Nephron progenitor cell (in vitro differentiated cells): ENCODE results near the gene PTGDR.

ENCODE experiments used
- DNase-seq: peaks from one replicate; pipeline ENCODE4 v3.0.0; 2021
- H3K27ac Mint-ChIP-seq: 2 replicates; pipeline ENCODE4 v1.8.0; 2021; ENCODE audit warnings: mild to moderate bottlenecking, moderate library complexity, mixed read lengths
- H3K27me3 Mint-ChIP-seq: 2 replicates; pipeline ENCODE4 v1.8.0; 2021; ENCODE audit warnings: mild to moderate bottlenecking, low read depth, mixed read lengths; ENCODE audit not compliant: poor library complexity
- H3K36me3 Mint-ChIP-seq: 2 replicates; pipeline ENCODE4 v1.8.0; 2021; ENCODE audit warnings: low read depth, mixed read lengths
- H3K4me1 Mint-ChIP-seq: 2 replicates; pipeline ENCODE4 v1.8.0; 2021; ENCODE audit warnings: mixed read lengths
- H3K4me3 Mint-ChIP-seq: 2 replicates; pipeline ENCODE4 v1.8.0; 2021; ENCODE audit warnings: mild to moderate bottlenecking, moderate library complexity, mixed read lengths
- H3K9me3 Mint-ChIP-seq: 2 replicates; pipeline ENCODE4 v1.8.0; 2021; ENCODE audit warnings: mild to moderate bottlenecking, moderate library complexity, mixed read lengths
- CTCF ChIP-seq: fragments of 200-600 bp; sonication (generic); IDR thresholded peaks from 2 replicates; pipeline ENCODE4 v1.5.0; 2021; ENCODE audit warnings: antibody characterized with exemption

Gene PTGDR

DNA sequence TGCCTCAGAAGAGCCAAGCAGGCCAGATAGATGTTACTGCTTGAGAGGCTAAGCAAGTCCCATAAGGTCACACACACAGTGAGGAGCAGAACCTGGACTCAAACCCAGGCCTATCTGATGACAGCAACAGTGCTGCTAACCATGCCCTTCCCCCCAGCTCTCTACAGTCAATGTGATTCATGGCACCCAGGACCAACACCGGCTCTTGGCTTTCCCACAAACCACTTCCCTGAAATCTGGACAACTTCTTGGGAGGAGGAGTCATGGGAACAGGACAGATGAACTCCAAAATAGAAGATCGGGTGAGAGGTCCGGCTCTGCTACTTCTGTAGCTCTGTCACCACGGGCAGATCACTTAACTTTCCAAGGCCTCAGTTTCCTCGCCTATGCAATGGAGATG, 716 bp upstream of the PTGDR start:
- no peak for DNase-seq
- Mint-ChIP-seq H3K36me3 (no peaks in the 10 kb centered on the region), H3K27me3 (peaks cover 80% of the 10 kb centered on the region), H3K4me1 (peaks cover 18% of the 10 kb centered on the region), H3K27ac (no peak overlapping the region), H3K4me3 (peak overlapping the region; percentile 81), H3K9me3 (no peaks in the 10 kb centered on the region)
- TF ChIP-seq CTCF = no peak

GRCh38 chr14:52268279-52269061, 972 bp downstream of the PTGDR start:
- DNase-seq = peak; percentile 59
- Mint-ChIP-seq H3K4me3 (peak overlapping the region; percentile 81), H3K4me1 (peaks cover 18% of the 10 kb centered on the region), H3K27ac (no peak overlapping the region), H3K36me3 (no peaks in the 10 kb centered on the region), H3K9me3 (no peaks in the 10 kb centered on the region), H3K27me3 (peaks cover 90% of the 10 kb centered on the region)
- TF ChIP-seq CTCF = no peak

GRCh38 chr14:52269100-52269499, 1.6 kb downstream of the PTGDR start:
- peaks cover 84% of the 10 kb centered on the region for H3K27me3 Mint-ChIP-seq

DNA sequence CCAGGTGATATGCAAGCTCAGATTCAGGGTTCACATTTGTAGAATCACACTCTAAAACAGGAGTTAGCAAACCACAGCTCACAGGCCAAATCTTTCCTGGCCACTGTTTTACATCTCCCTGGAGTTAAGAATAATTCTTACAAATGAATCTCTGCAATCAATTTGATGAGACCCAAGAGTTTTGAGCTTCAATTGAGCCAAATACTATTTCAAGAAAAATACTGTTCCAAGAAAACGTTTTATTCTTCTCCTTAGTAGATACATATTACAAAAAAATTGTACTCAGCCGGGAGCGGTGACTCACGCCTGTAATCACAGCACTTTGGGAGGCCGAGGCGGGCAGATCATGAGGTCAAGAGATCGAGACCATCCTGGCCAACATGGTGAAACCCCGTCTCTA, 2.5 kb downstream of the PTGDR start:
- Mint-ChIP-seq H3K4me1 (peaks cover 18% of the 10 kb centered on the region), H3K9me3 (no peaks in the 10 kb centered on the region), H3K4me3 (no peak overlapping the region), H3K27ac (no peak overlapping the region), H3K27me3 (peaks cover 88% of the 10 kb centered on the region), H3K36me3 (no peaks in the 10 kb centered on the region)
- TF ChIP-seq CTCF = no peak
- no peak for DNase-seq

More at GRCh38 chr14:52269100-52269499, 1.6 kb downstream of the PTGDR start:
- Mint-ChIP-seq H3K4me3 (peak overlapping the region; percentile 81), H3K4me1 (peaks cover 18% of the 10 kb centered on the region), H3K27ac (no peak overlapping the region), H3K36me3 (no peaks in the 10 kb centered on the region), H3K9me3 (no peaks in the 10 kb centered on the region)
- no peak for DNase-seq
- no peak for TF ChIP-seq CTCF

DNA sequence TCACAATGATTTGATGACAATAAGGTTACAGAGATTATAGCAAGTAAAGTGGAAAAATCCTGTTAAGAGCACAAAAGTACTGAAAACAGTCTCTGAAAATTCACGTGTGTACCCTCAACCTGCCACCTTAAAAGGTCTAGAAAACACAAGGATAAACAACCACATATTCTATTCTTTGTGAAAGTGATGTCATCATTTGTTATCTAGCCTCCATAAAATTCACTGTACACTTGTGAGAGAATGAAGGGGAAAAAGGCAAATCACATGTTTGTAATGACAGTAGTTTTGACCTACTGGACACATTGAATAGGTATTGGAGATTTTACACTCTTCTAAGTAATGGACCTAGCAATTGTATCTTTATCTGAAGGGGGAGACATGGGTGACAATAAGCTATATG, 4.0 kb downstream of the PTGDR start:
- Mint-ChIP-seq H3K27ac (no peak overlapping the region), H3K9me3 (no peaks in the 10 kb centered on the region), H3K36me3 (no peaks in the 10 kb centered on the region), H3K4me3 (no peak overlapping the region), H3K27me3 (peaks cover 73% of the 10 kb centered on the region), H3K4me1 (peaks cover 18% of the 10 kb centered on the region)
- TF ChIP-seq CTCF = no peak
- DNase-seq = no peak

GRCh38 chr14:52272375-52272774, 4.9 kb downstream of the PTGDR start:
- peak; percentile 11 for TF ChIP-seq CTCF
- DNase-seq = no peak
- Mint-ChIP-seq H3K4me3 (no peak overlapping the region), H3K36me3 (no peaks in the 10 kb centered on the region), H3K27ac (no peak overlapping the region), H3K9me3 (no peaks in the 10 kb centered on the region), H3K27me3 (peaks cover 65% of the 10 kb centered on the region), H3K4me1 (peaks cover 15% of the 10 kb centered on the region)
